Kidney epithelial cell (primary cell): ENCODE data around the gene RNF144B. TPM values are rescaled to one million over a fixed set of nuclear protein-coding genes. Genes with fewer than 3 reads are reported as not detected.

ENCODE experiments used
- DNase-seq: peaks from one replicate; pipeline ENCODE4 v3.0.0-alpha.2; 2010; ENCODE audit warnings: low read depth
- H3K27me3 ChIP-seq: 2 replicates; pipeline ENCODE4 v1.6.0; 2011; ENCODE audit warnings: low read length; ENCODE audit not compliant: control insufficient read depth, insufficient read depth
- H3K36me3 ChIP-seq: 2 replicates; pipeline ENCODE4 v1.5.1; 2011; ENCODE audit warnings: low read length; ENCODE audit not compliant: control insufficient read depth, insufficient read depth
- H3K4me3 ChIP-seq: 2 replicates; pipeline ENCODE4 v1.5.1; 2011; ENCODE audit warnings: low read depth, mild to moderate bottlenecking, control low read depth, low read length
- total RNA-seq: library from RNA; depleted of rRNA; stranded (reverse); fragments of >200 nt; gene quantifications from 2 replicates; pipeline ENCODE4 v1.2.3, GENCODE V29; 2015
- TF ChIP-seq, protein P1 (sequence below): IDR thresholded peaks from 2 replicates; pipeline ENCODE4 v1.5.1; 2011; ENCODE audit warnings: mild to moderate bottlenecking, moderate library complexity, low read length, control low read depth, inconsistent platforms; ENCODE audit not compliant: insufficient read depth, poor library complexity, severe bottlenecking

The RNF144B gene
- total RNA-seq, 1 donor from 2014 or later, result 13.2 TPM

DNA sequence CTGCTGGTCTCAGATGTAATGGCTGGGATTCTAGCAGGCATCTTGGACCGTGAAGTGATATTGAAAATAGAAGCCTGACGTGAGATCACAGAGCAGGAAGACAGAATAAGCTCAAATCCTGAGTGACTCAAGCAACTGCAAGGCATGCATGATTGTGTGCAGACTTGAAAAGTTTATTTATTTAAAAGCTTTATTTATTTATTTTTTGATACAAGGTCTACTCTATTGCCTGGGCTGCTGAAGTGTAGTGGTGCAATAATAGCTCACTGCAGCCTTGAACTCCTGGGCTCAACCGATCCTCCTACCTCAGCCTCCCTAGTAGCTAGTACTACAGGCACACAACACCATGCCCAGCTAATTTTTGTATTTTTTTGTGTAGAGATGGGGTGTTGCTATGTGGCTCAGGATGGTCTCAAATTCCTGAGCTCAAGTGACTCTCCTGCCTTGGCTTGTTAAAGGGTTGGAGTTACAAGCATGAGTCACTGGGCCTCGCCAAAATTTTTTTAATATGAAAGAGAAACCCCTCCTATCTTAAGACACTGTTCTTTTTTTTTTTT lies 40.1 kb upstream of the RNF144B start:
- H3K36me3 ChIP-seq, result no peaks in the 10 kb centered on the region
- TF ChIP-seq, protein P1, sequence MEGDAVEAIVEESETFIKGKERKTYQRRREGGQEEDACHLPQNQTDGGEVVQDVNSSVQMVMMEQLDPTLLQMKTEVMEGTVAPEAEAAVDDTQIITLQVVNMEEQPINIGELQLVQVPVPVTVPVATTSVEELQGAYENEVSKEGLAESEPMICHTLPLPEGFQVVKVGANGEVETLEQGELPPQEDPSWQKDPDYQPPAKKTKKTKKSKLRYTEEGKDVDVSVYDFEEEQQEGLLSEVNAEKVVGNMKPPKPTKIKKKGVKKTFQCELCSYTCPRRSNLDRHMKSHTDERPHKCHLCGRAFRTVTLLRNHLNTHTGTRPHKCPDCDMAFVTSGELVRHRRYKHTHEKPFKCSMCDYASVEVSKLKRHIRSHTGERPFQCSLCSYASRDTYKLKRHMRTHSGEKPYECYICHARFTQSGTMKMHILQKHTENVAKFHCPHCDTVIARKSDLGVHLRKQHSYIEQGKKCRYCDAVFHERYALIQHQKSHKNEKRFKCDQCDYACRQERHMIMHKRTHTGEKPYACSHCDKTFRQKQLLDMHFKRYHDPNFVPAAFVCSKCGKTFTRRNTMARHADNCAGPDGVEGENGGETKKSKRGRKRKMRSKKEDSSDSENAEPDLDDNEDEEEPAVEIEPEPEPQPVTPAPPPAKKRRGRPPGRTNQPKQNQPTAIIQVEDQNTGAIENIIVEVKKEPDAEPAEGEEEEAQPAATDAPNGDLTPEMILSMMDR, result no peak
- no peaks in the 10 kb centered on the region for H3K27me3 ChIP-seq
- H3K4me3 ChIP-seq, result no peak overlapping the region
- DNase-seq, result no peak

DNA sequence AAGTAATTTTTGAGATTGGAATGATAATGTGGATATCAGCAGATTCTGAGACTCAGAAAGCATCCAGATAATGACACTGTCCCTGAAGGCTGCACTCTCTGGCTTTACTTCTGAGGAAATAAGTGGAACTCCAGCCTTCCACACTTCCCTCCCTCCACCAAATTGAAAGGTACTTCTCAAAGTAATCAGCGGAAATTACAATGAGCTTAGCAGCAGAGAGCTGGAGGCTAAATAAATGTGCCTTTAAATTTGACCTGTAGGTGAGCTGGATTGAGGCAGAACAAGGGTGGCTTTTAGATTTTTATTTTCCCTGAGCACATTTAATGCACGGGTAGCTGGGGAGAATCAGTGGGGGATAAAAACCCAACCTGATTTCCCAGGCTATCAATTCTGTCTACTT lies 39.3 kb upstream of the RNF144B start:
- DNase-seq, result no peak
- TF ChIP-seq, protein P1, result no peak
- H3K36me3 ChIP-seq, result no peaks in the 10 kb centered on the region
- H3K4me3 ChIP-seq, result no peak overlapping the region
- H3K27me3 ChIP-seq, result no peaks in the 10 kb centered on the region

DNA sequence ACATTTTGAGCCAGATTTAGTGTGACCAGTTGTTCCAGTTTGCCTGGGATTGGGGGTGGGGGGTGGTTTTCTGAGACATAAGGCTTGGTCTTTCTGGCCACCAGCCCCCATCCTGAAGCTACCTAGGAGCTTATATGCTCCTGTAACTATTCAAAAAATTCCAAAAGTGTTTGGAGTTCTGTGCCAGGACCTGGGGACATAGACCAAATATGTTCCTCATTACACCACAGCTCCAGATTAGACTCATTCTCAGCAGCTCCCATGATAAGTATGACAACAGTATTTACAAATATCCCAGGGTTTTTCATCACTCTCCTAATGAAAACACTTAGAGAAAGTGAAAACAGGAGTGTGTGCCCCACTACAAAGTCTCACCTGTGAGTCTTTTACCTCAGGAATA lies 37.8 kb upstream of the RNF144B start:
- TF ChIP-seq, protein P1, result no peak
- no peaks in the 10 kb centered on the region for H3K36me3 ChIP-seq
- DNase-seq, result no peak
- no peak overlapping the region for H3K4me3 ChIP-seq
- no peaks in the 10 kb centered on the region for H3K27me3 ChIP-seq

DNA sequence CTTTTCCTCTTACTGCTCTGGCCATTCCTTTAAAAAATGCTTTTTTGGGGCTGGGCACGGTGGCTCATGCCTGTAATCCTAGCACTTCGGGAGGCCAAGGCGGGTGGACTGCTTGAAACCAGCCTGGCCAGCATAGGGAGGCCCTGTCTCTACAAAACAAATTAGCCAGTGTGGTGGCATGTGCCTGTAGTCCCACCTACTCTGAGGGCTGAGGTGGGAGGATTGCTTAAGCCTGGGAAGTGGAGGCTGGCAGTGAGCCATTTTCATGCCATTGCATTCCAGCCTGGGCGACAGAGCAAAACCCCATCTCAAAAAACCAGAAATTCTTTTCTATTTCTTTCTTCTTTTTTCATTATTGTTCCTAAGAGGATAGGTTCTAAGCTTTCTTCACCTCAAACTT lies 36.9 kb upstream of the RNF144B start:
- no peaks in the 10 kb centered on the region for H3K36me3 ChIP-seq
- no peak for DNase-seq
- no peaks in the 10 kb centered on the region for H3K27me3 ChIP-seq
- TF ChIP-seq, protein P1, result no peak
- no peak overlapping the region for H3K4me3 ChIP-seq

DNA sequence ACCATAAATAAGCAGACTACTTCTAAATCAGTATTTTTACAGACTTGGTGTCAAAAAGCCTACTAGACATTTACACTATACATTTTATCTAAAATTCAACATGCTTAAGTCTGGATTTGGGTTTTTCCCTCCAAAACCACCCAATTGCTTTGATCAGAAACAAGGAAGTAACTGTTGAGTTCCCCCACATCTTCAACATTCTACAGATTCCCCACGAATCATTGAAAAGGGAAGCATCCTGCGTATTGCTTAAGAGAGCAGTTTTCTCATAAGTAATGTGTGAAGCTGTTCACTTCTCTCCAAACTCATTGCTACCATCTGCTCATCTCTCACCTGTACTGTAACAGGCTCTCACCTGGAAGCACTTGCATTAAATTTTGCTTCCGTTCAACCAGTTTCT lies 36.4 kb upstream of the RNF144B start:
- Histone ChIP-seq H3K4me3 (no peak overlapping the region), H3K36me3 (no peaks in the 10 kb centered on the region), H3K27me3 (no peaks in the 10 kb centered on the region)
- TF ChIP-seq, protein P1, result no peak
- DNase-seq, result no peak

DNA sequence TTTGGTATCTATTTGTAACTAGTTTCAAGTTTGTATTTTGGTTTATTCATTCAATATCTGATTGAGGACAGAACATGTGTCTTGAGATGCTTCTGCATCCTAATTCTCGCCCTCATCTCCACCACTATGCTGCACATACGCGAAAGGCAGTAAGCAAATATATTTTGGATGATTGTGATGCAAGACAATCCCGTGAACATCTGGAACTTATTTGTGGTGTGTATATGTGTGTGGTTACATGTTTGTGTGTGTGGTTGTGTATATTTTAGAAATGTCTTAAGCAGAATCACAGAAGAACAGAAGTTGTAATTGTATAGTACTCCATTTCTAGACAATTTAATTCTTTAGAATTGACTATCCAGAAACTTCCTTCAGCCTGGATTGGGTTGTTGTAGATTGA lies 35.1 kb upstream of the RNF144B start:
- no peaks in the 10 kb centered on the region for H3K27me3 ChIP-seq
- TF ChIP-seq, protein P1, result no peak
- no peak for DNase-seq
- H3K4me3 ChIP-seq, result no peak overlapping the region
- no peaks in the 10 kb centered on the region for H3K36me3 ChIP-seq
